Caco-2 (cell line): ENCODE data around the gene GRIFIN. TPM values are rescaled to one million over a fixed set of nuclear protein-coding genes. Genes with fewer than 3 reads are reported as not detected.

Source experiments
- BruUV-seq: library from RNA; stranded (reverse); fragments of 400-500 nt; replicated peaks from 2 replicates; lab custom pipeline; 2021; lab: Mats Ljungman, UMichigan
- CTCF ChIA-PET: fragments of 300-600 bp; sonication (Branson Sonifier 250); formaldehyde crosslinking; loops from one replicate; lab custom pipeline; 2022; ENCODE audit warnings: antibody characterized with exemption; lab: Charles Lee
- POLR2A ChIA-PET: fragments of 300-600 bp; sonication (Branson Sonifier 250); formaldehyde crosslinking; loops from one replicate; lab custom pipeline; 2022; ENCODE audit warnings: antibody characterized with exemption; lab: Charles Lee
- DNase-seq, 2 experiments: peaks; one replicate each; pipeline versions ENCODE4 v3.0.0 to v3.0.0-alpha.2; 2020 to 2022
- H3K27me3 ChIP-seq: replicated peaks from 2 replicates; pipeline ENCODE4 v1.6.0; 2011; ENCODE audit warnings: low read length; ENCODE audit not compliant: control insufficient read depth, insufficient read depth
- H3K36me3 ChIP-seq: 2 replicates; pipeline ENCODE4 v1.5.1; 2011; ENCODE audit warnings: low read length; ENCODE audit not compliant: control insufficient read depth, insufficient read depth
- H3K4me1 ChIP-seq: fragments of 250-450 bp; sonication (Bioruptor Pico); 2 replicates; pipeline ENCODE4 v1.5.1; 2020; ENCODE audit warnings: mild to moderate bottlenecking
- H3K4me3 ChIP-seq: 2 replicates; pipeline ENCODE4 v1.5.1; 2011; ENCODE audit warnings: low read depth, mild to moderate bottlenecking, control low read depth, low read length
- H3K9me3 ChIP-seq: fragments of 250-450 bp; sonication (Bioruptor Pico); 2 replicates; pipeline ENCODE4 v1.5.1; 2020; ENCODE audit warnings: mild to moderate bottlenecking, moderate library complexity
- H3K27ac Mint-ChIP-seq: one replicate; pipeline ENCODE4 v1.8.0; 2022; ENCODE audit warnings: mixed read lengths; ENCODE audit not compliant: unreplicated experiment
- H3K27me3 Mint-ChIP-seq: one replicate; pipeline ENCODE4 v1.8.0; 2022; ENCODE audit warnings: mixed read lengths; ENCODE audit not compliant: insufficient read depth, unreplicated experiment
- H3K36me3 Mint-ChIP-seq: one replicate; pipeline ENCODE4 v1.8.0; 2022; ENCODE audit warnings: mild to moderate bottlenecking, mixed read lengths; ENCODE audit not compliant: insufficient read depth, unreplicated experiment
- H3K4me1 Mint-ChIP-seq: one replicate; pipeline ENCODE4 v1.8.0; 2022; ENCODE audit warnings: low read depth, mixed read lengths; ENCODE audit not compliant: unreplicated experiment
- H3K4me3 Mint-ChIP-seq: one replicate; pipeline ENCODE4 v1.8.0; 2022; ENCODE audit warnings: mild to moderate bottlenecking, moderate library complexity, mixed read lengths; ENCODE audit not compliant: unreplicated experiment
- H3K9me3 Mint-ChIP-seq: one replicate; pipeline ENCODE4 v1.8.0; 2022; ENCODE audit warnings: mixed read lengths; ENCODE audit not compliant: unreplicated experiment
- intact Hi-C: fragments of 100-400 bp; cut with micrococcal nuclease; formaldehyde crosslinking; loops from one replicate; pipeline ENCODE4 v1.10.0; 2022; ENCODE audit not compliant: unreplicated experiment
- total RNA-seq: library from RNA; stranded (reverse); gene quantifications from 2 replicates; pipeline ENCODE4 v1.2.3, GENCODE V29; 2022
- TF ChIP-seq, protein P1 (sequence below), 2 experiments: fragments of 200-600 bp in 1 of 2; IDR thresholded peaks; 1 replicate in 1 of 2; 2 replicates in 1 of 2; pipeline versions ENCODE4 v1.5.1 to v1.8.0; 2011 to 2022; ENCODE audit warnings: antibody characterized with exemption in 1 of 2, control low read depth in 1 of 2, inconsistent platforms in 1 of 2, low read depth in 1 of 2, low read length in 1 of 2, mild to moderate bottlenecking in 1 of 2, moderate library complexity in 1 of 2; ENCODE audit not compliant: insufficient read depth in 1 of 2, severe bottlenecking in 1 of 2, unreplicated experiment in 1 of 2

Gene GRIFIN
- total RNA-seq, 1 experiment from 2014 or later, result not detected

DNA sequence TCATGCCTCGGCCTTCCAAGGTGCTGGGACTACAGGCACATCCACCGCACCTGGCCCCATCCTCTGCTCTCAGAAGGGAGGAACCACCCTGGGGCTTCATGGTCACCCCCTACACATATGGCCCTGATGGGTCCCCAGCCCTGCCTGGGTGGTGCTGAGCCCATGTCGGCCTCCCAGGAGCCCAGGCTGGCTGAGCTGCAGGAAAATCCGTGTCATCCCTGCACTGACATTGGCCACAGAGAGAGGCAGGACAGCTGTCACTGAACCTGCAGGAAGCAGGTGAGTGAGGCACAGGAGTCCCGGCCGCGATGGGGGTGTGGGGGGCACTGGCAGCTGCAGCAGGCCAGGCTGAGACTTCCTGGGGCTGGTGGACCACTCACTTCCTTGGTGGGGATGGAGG, 8.0 kb downstream of the GRIFIN start:
- Mint-ChIP-seq H3K27me3 (no peaks in the 10 kb centered on the region), H3K4me1 (peaks cover 12% of the 10 kb centered on the region), H3K36me3 (no peaks in the 10 kb centered on the region), H3K4me3 (no peak overlapping the region), H3K27ac (no peak overlapping the region), H3K9me3 (no peaks in the 10 kb centered on the region)
- intact Hi-C loops, result no loop called here
- Histone ChIP-seq H3K4me3 (no peak overlapping the region), H3K27me3 (no peaks in the 10 kb centered on the region), H3K36me3 (no peaks in the 10 kb centered on the region), H3K9me3 (no peaks in the 10 kb centered on the region), H3K4me1 (no peaks in the 10 kb centered on the region; the same call in 1 of the 2 replicates)
- ChIA-PET CTCF (interaction anchor here (0.5 to 3.4 kb wide), 23 partner anchors 10 to 399 kb away, joined by 3 to 75 read pairs (median 4); partner anchors contain the start of genes CHST12 and EIF3B), POLR2A (interaction anchor here (1.0 to 1.2 kb wide), 3 partner anchors 16 to 112 kb away, joined by 3 to 7 read pairs (median 3); no protein-coding TSS in a partner anchor)
- DNase-seq, result no peak
- BruUV-seq, result no TSS peak
- TF ChIP-seq, protein P1, sequence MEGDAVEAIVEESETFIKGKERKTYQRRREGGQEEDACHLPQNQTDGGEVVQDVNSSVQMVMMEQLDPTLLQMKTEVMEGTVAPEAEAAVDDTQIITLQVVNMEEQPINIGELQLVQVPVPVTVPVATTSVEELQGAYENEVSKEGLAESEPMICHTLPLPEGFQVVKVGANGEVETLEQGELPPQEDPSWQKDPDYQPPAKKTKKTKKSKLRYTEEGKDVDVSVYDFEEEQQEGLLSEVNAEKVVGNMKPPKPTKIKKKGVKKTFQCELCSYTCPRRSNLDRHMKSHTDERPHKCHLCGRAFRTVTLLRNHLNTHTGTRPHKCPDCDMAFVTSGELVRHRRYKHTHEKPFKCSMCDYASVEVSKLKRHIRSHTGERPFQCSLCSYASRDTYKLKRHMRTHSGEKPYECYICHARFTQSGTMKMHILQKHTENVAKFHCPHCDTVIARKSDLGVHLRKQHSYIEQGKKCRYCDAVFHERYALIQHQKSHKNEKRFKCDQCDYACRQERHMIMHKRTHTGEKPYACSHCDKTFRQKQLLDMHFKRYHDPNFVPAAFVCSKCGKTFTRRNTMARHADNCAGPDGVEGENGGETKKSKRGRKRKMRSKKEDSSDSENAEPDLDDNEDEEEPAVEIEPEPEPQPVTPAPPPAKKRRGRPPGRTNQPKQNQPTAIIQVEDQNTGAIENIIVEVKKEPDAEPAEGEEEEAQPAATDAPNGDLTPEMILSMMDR (IDR thresholded peaks at IDR 0.05; ENCODE audit: insufficient read depth in 1 of 2, low read depth in 1 of 2, low read length in 1 of 2, severe bottlenecking in 1 of 2, unreplicated experiment in 1 of 2), result no peak

DNA sequence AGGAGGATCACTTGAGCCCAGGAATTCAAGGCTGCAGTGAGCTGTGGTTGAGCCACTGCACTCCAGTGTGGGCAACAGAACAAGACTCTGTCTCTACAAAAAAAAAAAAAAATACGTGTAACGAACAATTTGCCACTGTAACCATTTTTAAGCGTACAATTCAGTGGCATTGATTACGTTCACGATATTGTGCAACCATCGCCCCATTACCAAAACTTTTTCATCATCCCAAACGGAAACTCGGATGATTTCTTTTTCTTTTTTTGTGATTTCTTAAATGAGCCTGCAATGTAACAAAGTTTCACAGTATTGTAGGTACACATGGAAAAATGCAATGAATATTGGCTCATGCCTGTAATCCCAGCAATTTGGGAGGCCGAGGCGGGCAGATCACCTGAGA, 9.5 kb downstream of the GRIFIN start:
- Histone ChIP-seq H3K27me3 (no peaks in the 10 kb centered on the region), H3K4me3 (no peak overlapping the region), H3K36me3 (no peaks in the 10 kb centered on the region), H3K9me3 (no peaks in the 10 kb centered on the region), H3K4me1 (no peaks in the 10 kb centered on the region; the same call in 1 of the 2 replicates)
- intact Hi-C loops, result no loop called here
- Mint-ChIP-seq H3K27me3 (peaks cover 2% of the 10 kb centered on the region), H3K36me3 (no peaks in the 10 kb centered on the region), H3K4me3 (no peak overlapping the region), H3K9me3 (no peaks in the 10 kb centered on the region), H3K27ac (no peak overlapping the region), H3K4me1 (peaks cover 12% of the 10 kb centered on the region)
- ChIA-PET POLR2A (no interaction called here), CTCF (no interaction called here)
- TF ChIP-seq, protein P1 (IDR thresholded peaks at IDR 0.05; ENCODE audit: insufficient read depth in 1 of 2, low read depth in 1 of 2, low read length in 1 of 2, severe bottlenecking in 1 of 2, unreplicated experiment in 1 of 2), result no peak
- no TSS peak for BruUV-seq
- DNase-seq, result no peak

DNA sequence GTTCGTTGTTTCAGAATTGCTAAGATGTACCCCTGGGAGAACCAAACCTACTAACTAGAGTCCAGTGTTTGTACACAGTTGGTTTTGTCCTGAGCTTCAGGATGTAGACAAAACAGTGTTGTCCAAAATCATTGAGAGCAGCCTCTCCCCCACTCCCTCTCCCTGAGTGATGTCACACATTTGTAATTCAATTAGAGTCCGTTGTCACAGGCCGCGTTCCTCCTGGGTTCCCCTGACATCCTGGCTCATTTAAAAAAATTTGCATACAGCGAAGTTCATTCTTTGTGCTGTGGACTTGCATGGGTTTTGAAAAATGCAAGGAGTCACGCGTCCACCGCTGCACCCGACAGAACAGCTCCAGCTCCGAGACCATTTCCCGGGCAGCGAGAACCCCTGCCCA, 10.3 kb downstream of the GRIFIN start:
- Mint-ChIP-seq H3K4me1 (peaks cover 12% of the 10 kb centered on the region), H3K27me3 (peaks cover 2% of the 10 kb centered on the region), H3K27ac (no peak overlapping the region), H3K9me3 (no peaks in the 10 kb centered on the region), H3K4me3 (no peak overlapping the region), H3K36me3 (no peaks in the 10 kb centered on the region)
- Histone ChIP-seq H3K9me3 (no peaks in the 10 kb centered on the region), H3K36me3 (no peaks in the 10 kb centered on the region), H3K27me3 (no peaks in the 10 kb centered on the region), H3K4me3 (no peak overlapping the region), H3K4me1 (no peaks in the 10 kb centered on the region; the same call in 1 of the 2 replicates)
- no peak for DNase-seq
- CTCF ChIA-PET, result no interaction called here
- intact Hi-C loops, result no loop called here
- BruUV-seq, result no TSS peak
- TF ChIP-seq, protein P1 (IDR thresholded peaks at IDR 0.05; ENCODE audit: insufficient read depth in 1 of 2, low read depth in 1 of 2, low read length in 1 of 2, severe bottlenecking in 1 of 2, unreplicated experiment in 1 of 2), result no peak
- POLR2A ChIA-PET, result no interaction called here
